ENCODE measurements around the gene WFDC5. TPM values are rescaled to one million over a fixed set of nuclear protein-coding genes. Genes with fewer than 3 reads are reported as not detected.

WFDC5 gene
- total and polyA plus RNA-seq, 2 experiments from 2014 or later, result not detected

- TF ChIP-seq, protein P1, sequence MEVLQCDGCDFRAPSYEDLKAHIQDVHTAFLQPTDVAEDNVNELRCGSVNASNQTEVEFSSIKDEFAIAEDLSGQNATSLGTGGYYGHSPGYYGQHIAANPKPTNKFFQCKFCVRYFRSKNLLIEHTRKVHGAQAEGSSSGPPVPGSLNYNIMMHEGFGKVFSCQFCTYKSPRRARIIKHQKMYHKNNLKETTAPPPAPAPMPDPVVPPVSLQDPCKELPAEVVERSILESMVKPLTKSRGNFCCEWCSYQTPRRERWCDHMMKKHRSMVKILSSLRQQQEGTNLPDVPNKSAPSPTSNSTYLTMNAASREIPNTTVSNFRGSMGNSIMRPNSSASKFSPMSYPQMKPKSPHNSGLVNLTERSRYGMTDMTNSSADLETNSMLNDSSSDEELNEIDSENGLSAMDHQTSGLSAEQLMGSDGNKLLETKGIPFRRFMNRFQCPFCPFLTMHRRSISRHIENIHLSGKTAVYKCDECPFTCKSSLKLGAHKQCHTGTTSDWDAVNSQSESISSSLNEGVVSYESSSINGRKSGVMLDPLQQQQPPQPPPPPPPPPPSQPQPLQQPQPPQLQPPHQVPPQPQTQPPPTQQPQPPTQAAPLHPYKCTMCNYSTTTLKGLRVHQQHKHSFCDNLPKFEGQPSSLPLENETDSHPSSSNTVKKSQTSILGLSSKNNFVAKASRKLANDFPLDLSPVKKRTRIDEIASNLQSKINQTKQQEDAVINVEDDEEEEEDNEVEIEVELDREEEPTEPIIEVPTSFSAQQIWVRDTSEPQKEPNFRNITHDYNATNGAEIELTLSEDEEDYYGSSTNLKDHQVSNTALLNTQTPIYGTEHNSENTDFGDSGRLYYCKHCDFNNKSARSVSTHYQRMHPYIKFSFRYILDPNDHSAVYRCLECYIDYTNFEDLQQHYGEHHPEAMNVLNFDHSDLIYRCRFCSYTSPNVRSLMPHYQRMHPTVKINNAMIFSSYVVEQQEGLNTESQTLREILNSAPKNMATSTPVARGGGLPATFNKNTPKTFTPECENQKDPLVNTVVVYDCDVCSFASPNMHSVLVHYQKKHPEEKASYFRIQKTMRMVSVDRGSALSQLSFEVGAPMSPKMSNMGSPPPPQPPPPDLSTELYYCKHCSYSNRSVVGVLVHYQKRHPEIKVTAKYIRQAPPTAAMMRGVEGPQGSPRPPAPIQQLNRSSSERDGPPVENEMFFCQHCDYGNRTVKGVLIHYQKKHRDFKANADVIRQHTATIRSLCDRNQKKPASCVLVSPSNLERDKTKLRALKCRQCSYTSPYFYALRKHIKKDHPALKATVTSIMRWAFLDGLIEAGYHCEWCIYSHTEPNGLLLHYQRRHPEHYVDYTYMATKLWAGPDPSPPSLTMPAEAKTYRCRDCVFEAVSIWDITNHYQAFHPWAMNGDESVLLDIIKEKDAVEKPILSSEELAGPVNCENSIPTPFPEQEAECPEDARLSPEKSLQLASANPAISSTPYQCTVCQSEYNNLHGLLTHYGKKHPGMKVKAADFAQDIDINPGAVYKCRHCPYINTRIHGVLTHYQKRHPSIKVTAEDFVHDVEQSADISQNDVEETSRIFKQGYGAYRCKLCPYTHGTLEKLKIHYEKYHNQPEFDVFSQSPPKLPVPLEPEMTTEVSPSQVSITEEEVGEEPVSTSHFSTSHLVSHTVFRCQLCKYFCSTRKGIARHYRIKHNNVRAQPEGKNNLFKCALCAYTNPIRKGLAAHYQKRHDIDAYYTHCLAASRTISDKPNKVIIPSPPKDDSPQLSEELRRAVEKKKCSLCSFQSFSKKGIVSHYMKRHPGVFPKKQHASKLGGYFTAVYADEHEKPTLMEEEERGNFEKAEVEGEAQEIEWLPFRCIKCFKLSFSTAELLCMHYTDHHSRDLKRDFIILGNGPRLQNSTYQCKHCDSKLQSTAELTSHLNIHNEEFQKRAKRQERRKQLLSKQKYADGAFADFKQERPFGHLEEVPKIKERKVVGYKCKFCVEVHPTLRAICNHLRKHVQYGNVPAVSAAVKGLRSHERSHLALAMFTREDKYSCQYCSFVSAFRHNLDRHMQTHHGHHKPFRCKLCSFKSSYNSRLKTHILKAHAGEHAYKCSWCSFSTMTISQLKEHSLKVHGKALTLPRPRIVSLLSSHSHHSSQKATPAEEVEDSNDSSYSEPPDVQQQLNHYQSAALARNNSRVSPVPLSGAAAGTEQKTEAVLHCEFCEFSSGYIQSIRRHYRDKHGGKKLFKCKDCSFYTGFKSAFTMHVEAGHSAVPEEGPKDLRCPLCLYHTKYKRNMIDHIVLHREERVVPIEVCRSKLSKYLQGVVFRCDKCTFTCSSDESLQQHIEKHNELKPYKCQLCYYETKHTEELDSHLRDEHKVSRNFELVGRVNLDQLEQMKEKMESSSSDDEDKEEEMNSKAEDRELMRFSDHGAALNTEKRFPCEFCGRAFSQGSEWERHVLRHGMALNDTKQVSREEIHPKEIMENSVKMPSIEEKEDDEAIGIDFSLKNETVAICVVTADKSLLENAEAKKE (CRISPR knock-in tag; IDR thresholded peaks at IDR 0.05), result no peak
Measured at GRCh38 chr20:45070932-45071632, 43.9 kb downstream of the WFDC5 start (continued).

DNA sequence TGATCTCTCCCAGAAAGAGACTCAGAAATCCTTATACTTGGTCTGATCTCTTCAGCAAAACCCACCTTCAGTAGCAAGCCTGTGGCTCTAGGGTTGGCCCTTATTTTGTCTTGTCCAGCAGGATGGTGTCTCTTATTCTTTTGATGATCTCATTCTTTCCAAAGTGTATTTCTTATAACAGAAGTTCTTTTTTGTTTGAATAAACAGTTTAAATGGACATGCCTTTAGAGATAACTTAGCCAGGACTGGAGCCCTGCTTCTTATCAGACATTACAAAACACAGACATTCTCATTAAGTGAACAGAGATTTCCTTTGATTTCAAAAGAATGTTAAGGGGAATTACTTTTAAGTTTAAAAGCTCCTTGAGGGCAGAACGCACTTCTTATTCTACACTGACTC, 45.7 kb downstream of the WFDC5 start:
- H4K20me1 ChIP-seq (replicated peaks; ENCODE audit: insufficient read depth), result peaks cover 14% of the 10 kb centered on the region
- no peak for DNase-seq (ENCODE audit: low spot score)
- no peaks in the 10 kb centered on the region for H3K36me3 ChIP-seq (ENCODE audit: insufficient read depth)
- peaks cover 15% of the 10 kb centered on the region; the same call in 1 of the 2 replicates for H3K79me2 ChIP-seq (replicated peaks; ENCODE audit: insufficient read depth)
- H3F3A ChIP-seq (replicated peaks; ENCODE audit: low read depth), result no peaks in the 10 kb centered on the region
- no peaks in the 10 kb centered on the region for H3K36me3 Mint-ChIP-seq (ENCODE audit: low read depth)
- H2AFZ ChIP-seq, result no peak overlapping the region
- H3K9me3 Mint-ChIP-seq, result no peaks in the 10 kb centered on the region
- H3K4me3 Mint-ChIP-seq, result no peak overlapping the region
- no peak overlapping the region for H3K27ac ChIP-seq (ENCODE audit: low read depth)
- no peak overlapping the region for H3K27ac Mint-ChIP-seq
- no peaks in the 10 kb centered on the region for H3K9me2 ChIP-seq (ENCODE audit: insufficient read depth)
- H3K4me2 ChIP-seq, result no peak overlapping the region
- H3K27me3 Mint-ChIP-seq (ENCODE audit: insufficient read depth, low read depth, poor library complexity), result no peaks in the 10 kb centered on the region
- no peak for ATAC-seq
- no peak overlapping the region for H3K4me3 ChIP-seq
- no peaks in the 10 kb centered on the region for H3K4me1 ChIP-seq (ENCODE audit: insufficient read depth)
- H3K4me1 Mint-ChIP-seq, result no peaks in the 10 kb centered on the region; the same call in 2 of the 3 replicates
- H3K27me3 ChIP-seq (ENCODE audit: insufficient read depth), result no peaks in the 10 kb centered on the region
- TF ChIP-seq, protein P2, sequence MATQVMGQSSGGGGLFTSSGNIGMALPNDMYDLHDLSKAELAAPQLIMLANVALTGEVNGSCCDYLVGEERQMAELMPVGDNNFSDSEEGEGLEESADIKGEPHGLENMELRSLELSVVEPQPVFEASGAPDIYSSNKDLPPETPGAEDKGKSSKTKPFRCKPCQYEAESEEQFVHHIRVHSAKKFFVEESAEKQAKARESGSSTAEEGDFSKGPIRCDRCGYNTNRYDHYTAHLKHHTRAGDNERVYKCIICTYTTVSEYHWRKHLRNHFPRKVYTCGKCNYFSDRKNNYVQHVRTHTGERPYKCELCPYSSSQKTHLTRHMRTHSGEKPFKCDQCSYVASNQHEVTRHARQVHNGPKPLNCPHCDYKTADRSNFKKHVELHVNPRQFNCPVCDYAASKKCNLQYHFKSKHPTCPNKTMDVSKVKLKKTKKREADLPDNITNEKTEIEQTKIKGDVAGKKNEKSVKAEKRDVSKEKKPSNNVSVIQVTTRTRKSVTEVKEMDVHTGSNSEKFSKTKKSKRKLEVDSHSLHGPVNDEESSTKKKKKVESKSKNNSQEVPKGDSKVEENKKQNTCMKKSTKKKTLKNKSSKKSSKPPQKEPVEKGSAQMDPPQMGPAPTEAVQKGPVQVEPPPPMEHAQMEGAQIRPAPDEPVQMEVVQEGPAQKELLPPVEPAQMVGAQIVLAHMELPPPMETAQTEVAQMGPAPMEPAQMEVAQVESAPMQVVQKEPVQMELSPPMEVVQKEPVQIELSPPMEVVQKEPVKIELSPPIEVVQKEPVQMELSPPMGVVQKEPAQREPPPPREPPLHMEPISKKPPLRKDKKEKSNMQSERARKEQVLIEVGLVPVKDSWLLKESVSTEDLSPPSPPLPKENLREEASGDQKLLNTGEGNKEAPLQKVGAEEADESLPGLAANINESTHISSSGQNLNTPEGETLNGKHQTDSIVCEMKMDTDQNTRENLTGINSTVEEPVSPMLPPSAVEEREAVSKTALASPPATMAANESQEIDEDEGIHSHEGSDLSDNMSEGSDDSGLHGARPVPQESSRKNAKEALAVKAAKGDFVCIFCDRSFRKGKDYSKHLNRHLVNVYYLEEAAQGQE (IDR thresholded peaks at IDR 0.05; ENCODE audit: unreplicated experiment), result no peak
- TF ChIP-seq JUNB (IDR thresholded peaks at IDR 0.05; ENCODE audit: unreplicated experiment) (no peak), CTCF (conservative IDR thresholded peaks at IDR 0.05; ENCODE audit: low read depth in 2 of 2) (no peak), EZH2 (IDR thresholded peaks at IDR 0.05; ENCODE audit: low read depth, unreplicated experiment) (no peak), STAT1 (IDR thresholded peaks at IDR 0.05; ENCODE audit: unreplicated experiment) (no peak), CREB1 (CRISPR knock-in tag; IDR thresholded peaks at IDR 0.05; ENCODE audit: low read depth) (no peak), POLR2AphosphoS5 (IDR thresholded peaks at IDR 0.05; ENCODE audit: low read depth) (no peak), ETS1 (IDR thresholded peaks at IDR 0.05) (no peak), EZH2phosphoT487 (IDR thresholded peaks at IDR 0.05; ENCODE audit: unreplicated experiment) (no peak), ZNF331 (CRISPR knock-in tag; IDR thresholded peaks at IDR 0.05; ENCODE audit: low read depth) (no peak), ZNF114 (CRISPR knock-in tag; IDR thresholded peaks at IDR 0.05) (no peak), NANOG (IDR thresholded peaks at IDR 0.05; ENCODE audit: borderline replicate concordance) (no peak)
